Measurements from ENCODE around the gene KCNN2.

The KCNN2 gene

GRCh38 chr5:114361724-114362196 lies at the start of gene KCNN2:
TSS of gene KCNN2 (plus strand) at chr5:114362070. CDS start at chr5:114362140, 70 bp downstream.
- peak; percentile 75 for DNase-seq

GRCh38 chr5:114312658-114313057 lies 49.2 kb upstream of the KCNN2 start:
- DNase-seq, result no peak

GRCh38 chr5:114314061-114314460 lies 47.8 kb upstream of the KCNN2 start:
- DNase-seq, result no peak

GRCh38 chr5:114316167-114316566 lies 45.7 kb upstream of the KCNN2 start:
- no peak for DNase-seq

GRCh38 chr5:114317751-114318150 lies 44.1 kb upstream of the KCNN2 start:
- DNase-seq, result no peak

DNA sequence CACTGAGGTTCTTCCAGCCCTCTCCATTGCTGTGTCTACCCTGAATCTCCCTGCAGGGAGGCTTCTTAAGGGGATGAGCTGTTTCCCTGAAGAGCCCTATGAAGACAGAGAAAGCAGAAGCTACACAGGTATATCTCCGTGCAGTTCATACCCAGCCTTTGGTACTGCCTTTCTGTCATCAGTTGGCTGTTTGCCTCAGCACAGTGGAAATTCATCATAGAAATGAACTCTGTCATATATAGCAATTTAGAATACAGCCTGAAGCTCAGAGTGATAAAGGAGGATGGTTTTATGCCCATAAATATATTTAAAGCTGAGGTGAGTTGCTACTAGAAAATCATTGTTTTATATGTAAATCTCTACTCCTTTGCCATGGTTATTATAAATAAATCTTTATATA lies 42.6 kb upstream of the KCNN2 start:
- no peak for DNase-seq

DNA sequence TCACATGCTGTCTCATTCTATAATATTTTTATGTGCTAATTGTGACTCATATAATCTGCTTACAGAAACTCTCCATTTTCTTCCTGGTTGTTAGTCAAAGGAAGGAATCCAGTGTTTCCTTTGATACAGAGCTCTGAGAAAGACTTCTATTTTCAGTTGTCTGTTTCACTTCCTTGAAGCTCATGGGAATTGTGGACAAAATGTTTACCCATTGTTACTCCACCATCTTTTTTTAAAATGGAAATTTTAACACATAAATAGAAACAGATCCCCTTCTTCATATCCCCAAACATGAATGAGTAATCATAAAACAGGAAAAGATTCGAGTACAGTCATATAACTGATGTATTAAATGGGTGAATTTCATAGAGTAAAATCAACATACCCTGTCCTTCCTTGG lies 42.0 kb upstream of the KCNN2 start:
- peak; percentile 39 for DNase-seq

DNA sequence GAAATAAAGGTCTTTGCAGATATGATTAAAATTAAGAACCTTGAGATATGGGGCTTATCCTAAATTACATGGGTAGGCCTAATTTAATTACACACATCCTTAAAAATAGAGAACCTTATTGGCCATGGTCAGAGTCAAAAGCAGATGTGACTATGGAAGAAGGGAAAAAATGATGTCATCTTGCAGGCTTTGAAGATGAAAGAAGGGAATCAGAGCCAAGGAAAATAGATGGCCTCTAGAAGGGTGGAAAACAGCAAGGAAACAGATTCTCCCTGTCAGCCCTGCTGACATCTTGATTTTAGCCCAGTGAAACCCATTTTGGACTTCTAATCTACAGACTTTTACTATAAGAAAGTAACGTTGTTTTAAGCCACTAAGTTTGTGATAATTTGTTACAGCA lies 37.6 kb upstream of the KCNN2 start:
- DNase-seq, result no peak

GRCh38 chr5:114325541-114325940 lies 36.3 kb upstream of the KCNN2 start:
- peak; percentile 20 for DNase-seq

DNA sequence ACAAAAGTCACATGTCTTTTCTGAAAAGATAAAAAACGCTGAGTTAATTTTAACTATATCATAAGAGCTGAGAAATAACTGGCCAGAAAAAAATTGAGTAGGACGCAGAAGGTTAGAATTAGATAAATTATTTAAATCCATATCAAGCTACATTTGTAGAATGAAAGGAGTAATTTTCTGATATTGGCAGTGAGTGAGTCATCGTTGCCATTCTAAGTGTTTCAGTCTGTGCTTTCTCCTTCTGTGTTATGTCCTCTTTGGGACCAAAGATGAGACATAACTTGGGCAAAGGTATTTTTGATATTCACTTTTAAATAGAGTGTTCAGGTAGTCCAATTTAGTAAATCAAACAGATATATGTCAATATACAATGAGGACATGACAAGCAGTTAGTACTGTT lies 34.4 kb upstream of the KCNN2 start:
- DNase-seq, result no peak

- DNase-seq, result no peak
These were observed 33.9 kb upstream of the KCNN2 start for GRCh38 chr5:114327987-114328386.

DNA sequence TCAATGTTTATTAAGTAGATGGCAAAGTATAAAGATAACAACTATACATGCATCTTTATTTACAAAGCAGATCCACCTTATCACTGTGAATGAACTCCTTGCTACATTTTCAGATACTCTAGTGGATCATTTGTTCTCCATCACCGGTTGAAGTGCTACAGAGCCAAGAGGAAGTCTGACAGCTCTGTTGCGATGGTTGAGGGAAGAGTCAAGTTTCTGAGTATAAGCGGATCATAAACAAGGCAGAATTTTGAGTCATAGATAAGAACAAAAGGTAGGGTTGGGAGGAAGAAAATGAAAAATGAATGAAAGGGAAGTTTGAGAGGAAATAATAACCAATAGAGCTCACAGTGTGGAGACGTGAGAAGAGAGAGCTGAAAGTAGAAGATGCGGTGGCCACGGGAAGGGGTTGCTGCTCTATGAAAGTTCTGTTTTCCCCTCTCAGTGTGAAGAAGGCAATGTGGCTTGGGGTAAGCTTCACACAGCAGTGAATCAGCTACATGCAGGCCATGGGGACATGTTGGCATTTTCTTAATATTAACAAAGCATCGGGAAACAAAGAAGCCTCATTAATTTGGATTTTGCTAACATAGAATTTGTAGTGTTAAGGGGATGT lies 30.8 kb upstream of the KCNN2 start:
- DNase-seq, result no peak

- no peak for DNase-seq
These were observed 29.4 kb upstream of the KCNN2 start for GRCh38 chr5:114332493-114332892.

DNA sequence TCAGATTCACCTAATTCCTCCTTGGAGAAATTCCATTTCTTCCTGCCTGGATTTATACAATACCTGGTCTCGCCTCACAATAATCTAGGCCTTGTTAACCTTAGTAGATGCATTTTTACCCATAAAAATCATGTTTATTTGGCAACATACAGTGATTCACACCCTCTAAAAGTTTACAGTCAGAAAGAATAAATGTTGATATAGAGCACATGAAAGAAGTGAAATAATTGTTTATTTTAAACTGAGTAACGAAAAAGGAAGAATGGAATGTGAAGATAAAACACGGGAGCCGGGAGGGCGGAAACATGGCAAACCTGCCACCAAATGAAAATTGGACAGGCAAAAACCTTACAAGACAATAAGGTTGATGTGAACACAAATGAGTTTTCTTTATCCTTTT lies 28.9 kb upstream of the KCNN2 start:
- no peak for DNase-seq

DNA sequence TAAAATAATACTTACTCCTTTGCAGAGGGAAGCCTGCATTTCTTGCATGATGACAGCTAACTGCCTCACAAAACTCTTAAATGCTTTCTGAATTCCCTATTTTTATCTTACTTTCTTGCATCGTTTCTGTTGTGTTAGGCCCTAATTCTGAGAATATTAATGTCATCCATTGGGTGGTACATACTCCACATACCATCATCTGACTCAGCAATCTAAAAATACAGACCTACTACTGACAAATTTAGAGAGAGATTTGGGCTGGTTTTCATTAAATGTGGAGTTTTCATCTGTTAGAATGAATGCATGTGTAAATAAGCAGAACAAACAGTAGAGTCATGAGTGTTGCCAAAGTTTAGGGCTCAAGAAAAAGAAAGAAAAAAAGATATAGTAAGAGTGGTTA lies 26.5 kb upstream of the KCNN2 start:
- peak; percentile 64 for DNase-seq

DNA sequence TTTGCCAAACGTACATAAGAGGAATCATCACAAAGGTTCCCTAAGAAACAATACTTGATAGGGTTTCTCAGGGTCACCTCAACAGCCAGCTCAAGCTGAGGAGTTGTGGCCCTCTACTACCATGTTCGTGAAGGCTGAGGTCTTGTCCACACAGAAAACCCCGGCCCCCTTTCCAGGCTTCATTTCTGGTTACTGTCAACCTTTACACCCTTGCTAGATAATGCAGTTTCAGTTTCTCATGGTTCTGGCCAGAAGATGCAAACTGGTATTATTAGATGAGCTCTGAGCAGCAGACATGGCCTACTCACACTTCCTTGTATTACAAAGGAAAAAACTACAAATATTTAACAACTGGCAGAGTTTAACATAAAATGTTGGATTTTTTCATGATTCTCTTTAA lies 22.8 kb upstream of the KCNN2 start:
- no peak for DNase-seq

- DNase-seq, result no peak
These were observed 15.7 kb upstream of the KCNN2 start for GRCh38 chr5:114346181-114346580.

DNA sequence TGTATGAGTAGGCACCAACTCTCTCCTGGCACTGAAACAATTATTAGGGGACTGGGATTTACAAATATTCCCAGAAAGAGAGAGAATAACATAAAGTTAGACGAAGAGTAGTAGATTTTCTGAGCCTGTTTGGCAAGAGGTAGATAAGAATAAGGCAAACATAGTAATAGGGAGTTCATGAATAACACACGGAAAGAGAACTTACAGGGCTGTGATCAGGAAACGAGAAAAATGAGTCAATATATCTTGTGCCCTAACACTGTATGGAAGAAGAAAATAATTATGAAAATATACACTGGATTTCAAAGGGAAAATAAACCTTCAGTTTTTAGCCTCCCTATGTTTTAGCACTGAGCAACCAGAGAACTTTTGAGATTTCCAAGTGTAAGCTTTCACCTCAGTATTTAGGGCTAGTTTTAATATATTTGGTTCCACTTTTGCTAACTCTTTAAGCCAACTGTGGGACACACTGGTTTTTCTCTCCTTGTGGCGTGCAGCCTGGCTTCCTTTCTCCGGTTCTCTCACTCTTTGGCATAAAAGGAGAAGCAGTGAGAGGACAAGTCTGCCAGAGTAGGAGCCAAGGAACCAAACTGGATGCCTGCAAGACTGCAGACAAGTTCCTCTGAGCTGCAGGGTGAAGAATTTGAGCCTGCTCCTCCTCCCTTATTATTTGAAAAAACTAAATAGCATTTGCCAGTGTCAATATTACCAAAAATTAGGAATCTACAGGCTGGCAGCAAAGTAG lies 6.6 kb upstream of the KCNN2 start:
- no peak for DNase-seq

DNA sequence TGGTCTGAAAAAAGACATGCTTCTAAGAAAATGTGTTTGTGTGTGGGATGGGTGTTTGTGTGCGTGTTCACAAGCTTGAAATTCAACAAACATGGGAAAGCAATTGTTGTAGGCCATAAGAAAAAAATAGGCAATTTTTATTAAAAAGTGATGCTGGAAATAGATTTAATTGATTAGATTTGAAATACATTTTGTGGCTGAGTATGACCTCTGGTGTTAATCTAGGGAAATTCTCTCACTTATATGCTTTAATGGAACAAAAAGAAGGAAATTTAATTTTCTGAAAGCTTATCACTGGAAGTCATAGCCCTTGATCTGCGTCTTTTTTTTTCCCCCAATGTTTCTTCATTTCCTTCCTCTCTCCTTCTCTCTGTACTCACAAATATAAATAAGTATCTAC lies 3.5 kb upstream of the KCNN2 start:
- no peak for DNase-seq

- DNase-seq, result no peak
These were observed 1.5 kb upstream of the KCNN2 start for GRCh38 chr5:114360357-114360756.

- no peak for DNase-seq
These were observed 800 bp upstream of the KCNN2 start for GRCh38 chr5:114360816-114361723.

DNA sequence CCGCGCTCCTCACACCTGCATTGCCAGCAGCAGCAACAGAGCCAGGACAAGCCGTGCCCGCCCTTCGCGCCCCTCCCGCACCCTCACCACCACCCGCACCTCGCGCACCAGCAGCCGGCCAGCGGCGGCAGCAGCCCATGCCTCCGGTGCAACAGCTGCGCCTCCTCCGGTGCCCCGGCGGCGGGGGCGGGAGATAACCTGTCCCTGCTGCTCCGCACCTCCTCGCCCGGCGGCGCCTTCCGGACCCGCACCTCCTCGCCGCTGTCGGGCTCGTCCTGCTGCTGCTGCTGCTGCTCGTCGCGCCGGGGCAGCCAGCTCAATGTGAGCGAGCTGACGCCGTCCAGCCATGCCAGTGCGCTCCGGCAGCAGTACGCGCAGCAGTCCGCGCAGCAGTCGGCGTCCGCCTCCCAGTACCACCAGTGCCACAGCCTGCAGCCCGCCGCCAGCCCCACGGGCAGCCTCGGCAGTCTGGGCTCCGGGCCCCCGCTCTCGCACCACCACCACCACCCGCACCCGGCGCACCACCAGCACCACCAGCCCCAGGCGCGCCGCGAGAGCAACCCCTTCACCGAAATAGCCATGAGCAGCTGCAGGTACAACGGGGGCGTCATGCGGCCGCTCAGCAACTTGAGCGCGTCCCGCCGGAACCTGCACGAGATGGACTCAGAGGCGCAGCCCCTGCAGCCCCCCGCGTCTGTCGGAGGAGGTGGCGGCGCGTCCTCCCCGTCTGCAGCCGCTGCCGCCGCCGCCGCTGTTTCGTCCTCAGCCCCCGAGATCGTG lies 517 bp downstream of the KCNN2 start:
- no peak for DNase-seq
